Measurements from ENCODE around the gene NATD1.

The NATD1 gene

GRCh38 chr17:21217346-21217745 is 35.9 kb downstream of the NATD1 start:
- DNase-seq (ENCODE audit: low spot score) = no peak

GRCh38 chr17:21215935-21216334 is 37.3 kb downstream of the NATD1 start:
- no peak for DNase-seq (ENCODE audit: low spot score)

DNA sequence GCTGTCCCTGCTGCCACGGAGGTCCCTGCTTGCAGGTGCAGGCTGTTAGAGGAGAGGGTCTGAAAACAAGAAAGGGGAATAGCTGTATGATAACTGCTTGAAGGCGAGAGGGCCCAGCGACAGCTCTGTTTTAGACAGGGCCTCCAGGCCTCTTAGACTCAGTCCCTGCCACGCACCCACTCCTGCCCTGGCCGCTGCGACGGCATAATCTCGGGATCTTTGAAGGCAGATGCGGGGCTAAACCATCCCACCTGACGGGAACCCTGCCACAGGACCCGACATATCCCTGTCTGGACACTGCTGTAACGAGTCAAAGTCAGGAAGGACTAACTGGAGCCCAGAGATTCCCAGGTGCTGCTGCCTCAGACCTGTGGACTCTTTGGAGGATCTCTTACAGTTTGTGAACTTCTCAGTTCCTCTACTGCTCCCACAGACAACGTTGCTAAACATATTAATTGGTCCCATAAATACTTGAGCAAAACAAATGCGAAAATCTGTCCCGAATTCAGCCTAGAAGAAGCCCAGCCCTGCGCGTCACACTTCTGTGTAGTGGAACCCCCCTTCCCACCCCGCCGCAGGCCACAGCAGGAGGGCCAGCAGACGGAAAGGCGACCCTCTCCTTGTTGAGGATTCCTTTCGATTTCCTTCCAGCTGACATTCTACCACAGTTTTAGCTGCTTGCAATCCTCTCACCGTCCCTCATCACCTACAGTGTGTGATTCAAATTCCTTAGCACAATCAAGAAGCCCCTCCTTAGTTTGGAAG is 38.3 kb downstream of the NATD1 start:
- DNase-seq (ENCODE audit: low spot score) = no peak

DNA sequence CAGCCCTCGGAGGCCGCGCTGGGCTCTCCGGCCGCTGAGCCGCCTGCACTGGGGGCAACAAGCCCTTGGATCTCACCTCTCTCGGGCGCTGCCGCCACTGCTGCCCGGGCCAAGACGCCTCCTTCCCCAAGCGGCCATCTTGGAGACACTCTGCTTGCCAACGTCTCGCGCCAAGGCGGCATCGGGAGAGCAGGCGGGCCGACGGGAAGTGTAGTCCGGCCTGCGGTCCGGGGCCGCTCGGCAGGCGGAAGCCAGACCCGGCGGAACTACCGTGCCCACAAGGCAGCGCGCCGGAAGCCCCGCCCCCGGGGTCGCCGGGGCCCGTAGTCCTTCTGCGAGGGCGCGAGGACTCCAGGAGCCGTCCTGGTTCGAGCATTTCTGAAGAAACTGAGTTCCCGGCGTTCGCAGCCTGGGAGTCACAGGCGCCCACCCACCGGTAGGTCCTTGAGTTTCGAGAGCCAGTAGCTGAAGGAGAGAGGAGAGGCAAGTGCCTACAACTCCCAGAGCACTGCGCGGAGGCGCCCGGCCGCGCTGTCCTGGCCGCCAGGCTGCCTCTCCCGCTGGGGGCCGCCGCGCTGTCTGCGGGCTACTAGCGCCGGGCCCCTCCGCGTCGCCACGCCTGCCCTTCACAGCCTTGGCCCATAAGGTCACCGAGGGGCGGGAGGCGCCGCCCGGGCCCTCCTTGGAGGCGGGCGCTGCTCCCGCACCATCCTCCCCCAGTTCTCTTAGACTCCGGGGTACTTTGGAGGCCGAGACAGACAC is 39.0 kb downstream of the NATD1 start, which contains the start of gene TMEM11:
TSS of gene TMEM11 (minus strand) at position 147 of the 762 bp plus-strand sequence. CDS start at position 138, 9 bp downstream.
- DNase-seq (ENCODE audit: low spot score) = peak; percentile 94

DNA sequence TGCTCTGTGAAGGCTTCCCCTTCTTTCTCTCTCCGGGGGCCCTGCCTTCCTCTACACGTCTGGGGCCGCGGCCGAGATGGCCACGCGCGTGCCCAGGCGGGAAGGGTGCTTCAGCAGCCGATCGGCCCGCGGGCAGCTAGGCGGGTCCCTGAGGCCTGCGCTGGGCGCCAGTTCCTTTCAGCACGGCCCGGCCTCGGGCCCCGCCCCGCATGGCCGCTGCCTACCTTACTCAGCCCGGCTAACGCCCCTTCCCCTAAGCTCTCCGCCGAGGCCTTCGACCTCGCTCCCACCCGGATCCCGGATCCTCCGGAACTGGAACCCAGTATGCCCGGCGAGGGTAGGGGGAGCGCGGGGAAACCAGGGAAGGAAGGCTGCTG is 39.6 kb downstream of the NATD1 start:
- DNase-seq (ENCODE audit: low spot score) = no peak

DNA sequence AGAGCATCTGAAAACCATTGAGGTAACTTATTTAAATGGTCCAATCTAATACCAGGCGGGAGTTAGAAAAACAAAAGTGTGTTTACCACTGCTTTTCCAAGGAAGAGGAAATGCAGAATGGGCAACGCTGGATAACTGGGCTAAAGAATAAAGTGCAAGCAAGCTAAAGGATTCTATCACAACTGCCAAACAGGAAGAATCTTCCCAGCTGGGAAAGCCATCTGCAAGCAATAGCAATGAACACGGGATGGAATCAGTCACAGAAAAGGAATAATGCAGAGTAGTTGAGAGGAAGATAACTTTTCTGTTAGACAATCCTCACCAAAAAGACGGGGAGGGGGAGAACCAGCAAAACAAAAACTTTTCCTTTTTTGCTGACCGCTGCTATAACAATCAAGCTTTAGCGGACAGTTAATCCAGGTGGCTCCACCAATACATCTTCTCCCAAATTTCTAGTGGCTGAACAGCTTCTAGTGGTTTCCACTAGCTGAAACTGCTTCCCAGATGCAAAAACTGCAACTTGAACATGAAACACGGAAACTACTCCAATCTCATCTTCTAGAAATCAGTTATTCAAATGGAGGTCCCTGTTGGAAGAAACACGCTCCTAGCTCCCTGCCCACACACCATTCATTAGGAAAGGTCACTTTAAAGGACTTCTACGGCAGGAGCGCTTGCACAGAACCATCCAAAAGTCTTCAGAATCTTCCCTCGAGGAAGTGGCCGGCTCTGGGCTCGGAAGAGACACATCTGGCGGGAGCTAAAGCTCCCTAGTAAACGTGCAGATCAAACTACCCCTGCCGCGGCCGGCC is 40.2 kb downstream of the NATD1 start:
- no peak for DNase-seq (ENCODE audit: low spot score)

- DNase-seq (ENCODE audit: low spot score) = no peak
Observed at GRCh38 chr17:21211825-21212479, 41.3 kb downstream of the NATD1 start.

DNA sequence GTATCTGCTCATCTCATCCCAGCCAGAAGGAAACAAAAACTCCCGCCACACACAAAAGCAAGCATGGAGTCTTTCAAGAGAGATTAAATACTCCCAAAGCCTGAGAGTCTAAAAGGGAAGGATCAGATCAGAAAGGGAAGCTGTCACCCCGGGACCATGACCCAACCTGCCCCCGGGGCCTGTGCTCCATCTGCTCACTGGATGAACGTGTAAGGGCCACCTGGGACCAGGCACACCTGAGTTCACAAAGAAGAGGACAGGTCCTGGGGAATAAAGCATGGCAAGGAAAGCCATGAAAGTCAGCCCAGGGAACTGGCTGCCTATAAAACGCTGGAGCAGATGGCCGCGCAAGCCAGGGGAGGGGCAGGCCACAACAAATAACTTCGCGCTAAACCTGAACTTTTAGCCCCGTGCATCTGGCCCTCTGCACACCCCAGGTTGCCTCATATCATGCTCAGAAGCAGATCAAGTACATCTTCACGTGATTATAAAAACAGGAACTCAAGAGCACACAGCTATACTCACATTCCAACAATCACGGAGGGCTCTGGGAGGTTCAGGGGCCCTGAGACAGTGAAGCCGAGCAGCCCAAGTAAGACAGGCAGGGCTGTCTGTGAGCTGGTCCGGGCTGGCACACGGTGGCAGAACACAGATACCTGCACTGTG is 42.7 kb downstream of the NATD1 start:
- no peak for DNase-seq (ENCODE audit: low spot score)

DNA sequence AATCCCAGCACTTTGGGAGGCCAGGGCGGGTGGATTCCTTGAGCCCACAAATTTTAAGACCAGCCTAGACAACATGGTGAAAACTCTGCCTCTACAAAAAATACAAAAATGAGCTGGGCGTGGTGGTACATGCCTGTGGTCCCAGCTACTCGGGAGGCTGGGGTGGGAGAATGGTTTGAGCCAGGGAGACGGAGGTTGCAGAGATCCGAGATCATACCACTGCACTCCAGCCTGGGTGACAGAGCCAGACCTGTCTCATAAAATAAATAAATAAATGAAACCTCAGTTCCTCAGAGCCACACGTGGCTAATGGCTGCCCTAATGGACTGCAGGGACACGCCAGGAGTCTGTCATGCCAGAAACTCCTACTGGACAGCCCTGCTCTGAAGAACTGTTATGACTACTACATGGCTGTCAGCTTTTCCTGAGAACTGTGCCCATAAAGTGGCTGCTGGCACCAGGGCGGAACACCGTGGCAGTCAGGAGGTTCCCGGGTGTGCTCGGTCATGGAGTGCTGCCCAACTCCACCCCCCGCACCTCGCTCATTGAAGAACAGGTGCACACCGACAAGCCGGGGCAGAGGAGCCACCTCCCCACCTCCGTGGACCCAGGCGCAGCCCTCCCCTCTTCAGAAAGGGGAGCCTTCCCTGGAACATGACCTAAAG is 43.6 kb downstream of the NATD1 start:
- no peak for DNase-seq (ENCODE audit: low spot score)

DNA sequence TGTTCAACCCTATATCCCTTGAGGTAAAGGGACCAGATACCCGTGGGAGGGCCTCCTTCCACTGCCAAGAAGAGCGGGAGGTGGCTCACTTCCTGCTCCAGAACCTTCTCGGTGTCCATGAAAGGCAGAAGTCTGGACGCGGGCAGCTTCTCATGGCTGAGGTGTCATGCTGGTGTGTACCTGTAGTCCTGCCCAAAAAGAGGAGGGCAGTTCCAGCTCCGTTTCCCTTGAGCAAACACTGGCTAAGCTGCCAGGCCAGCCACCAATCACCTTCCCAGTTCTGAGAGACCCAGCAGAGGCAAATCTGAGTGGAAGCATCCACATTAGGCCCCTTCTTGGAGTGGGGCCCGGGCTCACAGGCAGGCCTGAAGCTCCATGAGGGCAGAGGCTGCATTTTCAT is 44.9 kb downstream of the NATD1 start:
- no peak for DNase-seq (ENCODE audit: low spot score)

GRCh38 chr17:21204935-21205334 is 48.3 kb downstream of the NATD1 start:
- no peak for DNase-seq (ENCODE audit: low spot score)

GRCh38 chr17:21202512-21202911 is 50.7 kb downstream of the NATD1 start:
- no peak for DNase-seq (ENCODE audit: low spot score)

DNA sequence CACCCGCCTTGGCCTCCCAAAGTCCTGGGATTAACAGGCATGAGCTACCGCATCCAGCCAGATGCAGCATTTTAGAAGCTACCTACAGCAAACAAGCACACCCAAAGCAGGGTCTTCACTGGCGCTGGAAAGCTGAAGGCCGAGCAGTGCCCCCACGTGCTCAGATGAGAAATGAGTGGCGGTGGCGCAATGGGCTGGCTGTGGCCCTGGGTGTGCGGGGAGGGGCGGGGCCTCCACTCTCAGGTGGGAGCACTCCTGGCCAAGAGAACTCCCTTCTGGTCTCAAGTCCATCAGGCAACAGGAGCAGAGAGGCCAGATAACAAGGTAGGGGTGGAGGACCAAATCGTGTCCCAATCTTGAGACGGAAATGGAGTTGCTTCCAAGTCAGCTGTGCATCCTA is 51.3 kb downstream of the NATD1 start:
- no peak for DNase-seq (ENCODE audit: low spot score)

DNA sequence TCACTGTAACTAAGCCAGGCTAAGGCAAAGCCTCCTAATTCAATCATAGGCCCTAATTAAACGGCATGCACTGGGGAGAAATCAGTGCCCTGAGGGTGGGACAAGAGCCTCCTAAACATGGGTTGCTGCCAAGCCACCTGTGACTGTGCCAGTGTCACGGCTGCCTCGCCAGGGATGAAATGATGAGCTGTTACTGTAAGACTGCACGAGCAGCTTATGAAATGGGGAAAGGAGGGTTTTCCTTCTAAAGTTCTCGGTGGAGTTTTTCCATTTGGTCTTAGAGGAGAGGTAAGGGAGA is 52.0 kb downstream of the NATD1 start:
- DNase-seq (ENCODE audit: low spot score) = no peak

- no peak for DNase-seq (ENCODE audit: low spot score)
Observed at GRCh38 chr17:21200590-21201297, 52.5 kb downstream of the NATD1 start.

DNA sequence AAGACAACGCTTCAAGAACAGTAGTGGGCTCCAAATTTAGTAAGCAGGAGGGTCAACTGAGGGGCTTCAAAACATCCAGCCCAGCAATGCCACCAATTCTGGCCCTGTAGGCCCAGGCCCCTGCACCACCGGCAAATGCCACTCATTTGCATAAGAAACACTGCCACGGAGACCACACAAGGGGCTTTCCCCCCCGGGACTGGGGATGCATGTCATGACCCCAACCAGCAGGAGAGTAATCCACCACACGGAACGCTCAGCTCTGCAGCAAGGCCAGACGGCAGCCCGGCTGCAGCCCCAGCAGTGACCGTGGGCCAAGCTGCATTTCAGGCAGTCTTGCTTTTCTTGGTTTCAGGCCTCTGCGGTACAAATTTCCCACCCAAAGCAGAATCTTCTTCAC is 53.4 kb downstream of the NATD1 start:
- DNase-seq (ENCODE audit: low spot score) = no peak

- no peak for DNase-seq (ENCODE audit: low spot score)
Observed at GRCh38 chr17:21199311-21199710, 53.9 kb downstream of the NATD1 start.

DNA sequence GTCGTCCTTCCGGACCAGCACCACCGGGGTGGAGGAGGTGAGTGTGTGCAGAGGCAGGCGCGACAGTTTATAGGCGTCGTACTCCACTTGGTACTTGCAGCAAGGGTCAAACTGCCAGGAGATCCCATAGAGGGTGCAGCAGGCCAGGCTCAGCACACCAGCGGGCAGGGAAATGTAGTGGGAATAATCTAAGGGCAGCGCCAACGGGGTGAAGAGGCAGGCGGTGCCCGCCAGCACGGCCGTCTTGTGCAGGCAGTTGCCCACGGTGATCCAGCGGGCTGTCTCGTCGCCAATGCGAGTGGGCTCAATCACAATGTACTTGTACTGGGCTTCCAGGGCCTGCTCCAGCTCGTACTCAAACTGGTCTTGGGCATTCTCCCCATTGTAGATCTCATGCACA is 54.8 kb downstream of the NATD1 start:
- no peak for DNase-seq (ENCODE audit: low spot score)

DNA sequence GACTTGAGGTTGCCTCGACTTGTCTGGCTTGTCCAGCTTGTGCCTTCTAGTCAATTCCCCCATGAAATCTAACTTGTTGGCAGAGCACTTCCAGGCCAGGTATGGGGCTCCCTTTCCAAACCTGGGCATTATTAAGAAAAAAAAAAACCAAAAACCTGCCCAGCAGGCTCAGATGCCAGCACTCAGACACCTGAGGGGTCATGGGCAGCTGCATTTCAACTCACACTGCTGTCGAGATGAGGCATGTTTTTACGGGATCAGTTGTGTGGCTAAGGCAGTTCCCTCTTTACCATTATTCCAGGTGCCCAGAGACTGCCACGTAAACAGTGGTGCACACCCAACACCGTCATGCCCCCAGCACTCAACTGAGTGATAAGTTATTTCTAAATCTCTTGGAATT is 57.1 kb downstream of the NATD1 start:
- DNase-seq (ENCODE audit: low spot score) = no peak

GRCh38 chr17:21194703-21195102 is 58.5 kb downstream of the NATD1 start:
- DNase-seq (ENCODE audit: low spot score) = peak; percentile 31

GRCh38 chr17:21194226-21194625 is 59.0 kb downstream of the NATD1 start:
- no peak for DNase-seq (ENCODE audit: low spot score)
